IMR-90 (cell line): Measurements from ENCODE around the gene KBTBD13.

ENCODE experiments used
- CEBPB ChIP-seq: IDR thresholded peaks from 2 replicates; pipeline ENCODE4 v1.6.1; 2012; ENCODE audit warnings: low read depth, low read length, improper control_type of control experiment
- POLR2A ChIP-seq: IDR thresholded peaks from 2 replicates; pipeline ENCODE4 v1.6.1; 2012; ENCODE audit warnings: mild to moderate bottlenecking, low read depth, low read length
- RFX5 ChIP-seq: IDR thresholded peaks from 2 replicates; pipeline ENCODE4 v1.8.0; 2012; ENCODE audit warnings: low read depth, mild to moderate bottlenecking, low read length, moderate library complexity
- TF ChIP-seq, protein P1 (sequence below): conservative IDR thresholded peaks from 2 replicates; pipeline ENCODE4 v1.5.1; 2012; ENCODE audit warnings: mild to moderate bottlenecking, low read depth, low read length, improper control_type of control experiment

DNA sequence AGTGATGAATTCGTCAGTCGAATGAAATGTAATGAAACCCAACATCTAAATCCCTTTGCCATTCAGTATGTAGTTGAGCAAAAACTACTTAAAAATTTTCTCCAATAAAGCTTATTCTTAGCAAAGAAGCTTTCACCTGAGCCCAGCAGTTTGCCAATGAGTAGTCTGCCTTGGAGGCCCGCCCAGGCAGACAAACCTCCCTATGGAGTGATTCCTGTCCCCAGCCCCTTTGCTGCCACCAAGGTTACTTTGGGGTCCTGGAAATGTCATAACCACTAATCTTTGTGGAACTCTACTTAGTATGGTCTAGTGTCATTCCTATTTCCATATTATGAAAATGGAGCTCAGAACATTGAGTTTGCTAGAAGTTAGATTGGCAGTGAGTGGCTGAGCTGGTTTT, 26.4 kb downstream of the KBTBD13 start:
- TF ChIP-seq, protein P1, sequence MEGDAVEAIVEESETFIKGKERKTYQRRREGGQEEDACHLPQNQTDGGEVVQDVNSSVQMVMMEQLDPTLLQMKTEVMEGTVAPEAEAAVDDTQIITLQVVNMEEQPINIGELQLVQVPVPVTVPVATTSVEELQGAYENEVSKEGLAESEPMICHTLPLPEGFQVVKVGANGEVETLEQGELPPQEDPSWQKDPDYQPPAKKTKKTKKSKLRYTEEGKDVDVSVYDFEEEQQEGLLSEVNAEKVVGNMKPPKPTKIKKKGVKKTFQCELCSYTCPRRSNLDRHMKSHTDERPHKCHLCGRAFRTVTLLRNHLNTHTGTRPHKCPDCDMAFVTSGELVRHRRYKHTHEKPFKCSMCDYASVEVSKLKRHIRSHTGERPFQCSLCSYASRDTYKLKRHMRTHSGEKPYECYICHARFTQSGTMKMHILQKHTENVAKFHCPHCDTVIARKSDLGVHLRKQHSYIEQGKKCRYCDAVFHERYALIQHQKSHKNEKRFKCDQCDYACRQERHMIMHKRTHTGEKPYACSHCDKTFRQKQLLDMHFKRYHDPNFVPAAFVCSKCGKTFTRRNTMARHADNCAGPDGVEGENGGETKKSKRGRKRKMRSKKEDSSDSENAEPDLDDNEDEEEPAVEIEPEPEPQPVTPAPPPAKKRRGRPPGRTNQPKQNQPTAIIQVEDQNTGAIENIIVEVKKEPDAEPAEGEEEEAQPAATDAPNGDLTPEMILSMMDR: no peak
- TF ChIP-seq RFX5 (no peak), POLR2A (no peak), CEBPB (no peak)
